ENCODE results near the gene CHMP6.

- TF ChIP-seq CTCF (IDR thresholded peaks at IDR 0.05) (no peak), POLR2A (IDR thresholded peaks at IDR 0.05) (no peak)
Observed at GRCh38 chr17:80986816-80987475, 4.7 kb upstream of the CHMP6 start.

Data from lower leg skin (tissue), 3 donors.